ENCODE results near the gene TPCN2. TPM values are rescaled to one million over a fixed set of nuclear protein-coding genes. Genes with fewer than 3 reads are reported as not detected.

The TPCN2 gene
- total RNA-seq, 4 donors from 2014 or later: 27.1 to 36.1 (median 31.3) TPM

DNA sequence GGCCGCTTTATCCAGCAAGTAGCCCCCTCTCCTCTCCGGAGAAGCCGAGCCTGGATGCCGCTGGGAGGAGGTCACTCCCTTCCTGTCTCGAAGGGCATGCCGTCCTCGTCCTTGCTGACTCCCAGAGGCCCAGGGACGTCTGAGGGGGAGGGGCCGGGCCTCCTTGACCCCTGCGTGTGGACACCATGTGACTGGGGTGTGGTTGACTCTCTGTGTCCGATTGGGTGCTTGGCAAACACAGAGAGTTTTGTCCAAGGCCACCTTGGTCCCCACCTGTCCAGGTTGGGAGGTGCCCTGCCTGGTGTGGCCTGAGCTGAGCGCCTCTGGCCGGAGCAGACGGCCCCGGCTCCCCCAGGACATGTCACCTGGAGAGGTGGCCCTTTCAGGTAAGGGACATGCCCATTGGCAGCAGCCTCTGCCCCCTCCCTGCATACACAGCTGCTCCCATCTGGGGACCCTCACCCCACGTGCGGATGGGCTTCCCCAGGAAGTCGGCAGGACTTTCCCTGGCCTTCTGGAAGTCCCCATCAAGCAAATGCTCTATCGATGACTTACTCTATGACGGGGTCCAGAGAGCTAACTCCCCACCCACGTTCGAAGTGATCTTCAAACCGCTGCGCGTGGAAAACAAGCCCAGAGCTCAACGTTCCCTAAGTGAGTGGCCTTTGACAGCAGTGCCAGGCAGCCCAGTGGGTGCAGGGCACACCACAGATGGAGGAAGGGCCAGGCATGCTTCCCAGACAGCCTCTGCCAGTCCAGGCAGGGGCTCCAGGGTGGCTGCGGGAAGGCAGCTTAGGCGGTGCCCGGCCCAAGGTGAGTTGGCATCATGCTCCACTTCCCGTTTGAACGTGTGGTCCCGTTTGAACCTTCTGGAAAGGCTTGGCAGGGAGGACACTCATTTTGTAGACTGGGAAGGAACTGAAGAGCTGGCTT, 106.8 kb downstream of the TPCN2 start, which contains the start of gene SMIM38:
SMIM38 (plus strand) TSS at position 634 of the 933 bp plus-strand sequence. CDS start 1,912 bp downstream, outside the sequence.
- Histone ChIP-seq H3K4me3 (no peak within 1 kb of the TSS), H3K9me3 (no peaks in the 10 kb centered on the region), H3K27ac (peak within 1 kb of the TSS; percentile 73 to 94 (median 84)), H3K4me1 (peaks cover 0 to 67% (median 47%) of the 10 kb centered on the region in 4 donors), H3K36me3 (no peaks in the 10 kb centered on the region), H3K27me3 (no peaks in the 10 kb centered on the region)
- TF ChIP-seq POLR2A (IDR thresholded peaks at IDR 0.05) (peak in 1 of 2 donors; percentile 16), CTCF (IDR thresholded peaks at IDR 0.05) (no peak), EP300 (IDR thresholded peaks at IDR 0.05) (peak in 1 of 2 donors; percentile 68)
- 55 to 59% methylated on average over 28 to 32 of the region's 32 CpGs for WGBS, 2 donors
- DNase-seq (ENCODE audit: low spot score in 2 of 2): no peak

GRCh38 chr11:69156235-69156639, 107.5 kb downstream of the TPCN2 start:
- H3K27me3 ChIP-seq: no peaks in the 10 kb centered on the region
- no peak for DNase-seq (ENCODE audit: low spot score in 2 of 2)
- no peaks in the 10 kb centered on the region for H3K36me3 ChIP-seq
- 64% methylated on average over 13 of the region's 13 CpGs for WGBS, 2 donors
- H3K9me3 ChIP-seq: no peaks in the 10 kb centered on the region
- peak overlapping the region; percentile 73 to 94 (median 84) for H3K27ac ChIP-seq
- H3K4me3 ChIP-seq: no peak overlapping the region
- TF ChIP-seq CTCF (IDR thresholded peaks at IDR 0.05) (no peak), EP300 (IDR thresholded peaks at IDR 0.05) (no peak), POLR2A (IDR thresholded peaks at IDR 0.05) (no peak)
- peaks cover 0 to 67% (median 47%) of the 10 kb centered on the region in 4 donors for H3K4me1 ChIP-seq

GRCh38 chr11:69156673-69157155, 108.0 kb downstream of the TPCN2 start:
- Histone ChIP-seq H3K36me3 (no peaks in the 10 kb centered on the region), H3K4me1 (peaks cover 0 to 67% (median 47%) of the 10 kb centered on the region in 4 donors), H3K27ac (peak overlapping the region; percentile 73 to 94 (median 84)), H3K27me3 (no peaks in the 10 kb centered on the region), H3K4me3 (no peak overlapping the region), H3K9me3 (no peaks in the 10 kb centered on the region)
- 54 to 58% methylated on average over 9 to 15 of the region's 15 CpGs for WGBS, 2 donors
- DNase-seq (ENCODE audit: low spot score in 2 of 2): no peak
- TF ChIP-seq EP300 (IDR thresholded peaks at IDR 0.05) (no peak), POLR2A (IDR thresholded peaks at IDR 0.05) (no peak), CTCF (IDR thresholded peaks at IDR 0.05) (no peak)

GRCh38 chr11:69157156-69157821, 108.6 kb downstream of the TPCN2 start:
- 10 to 21% methylated on average over 20 to 33 of the region's 44 CpGs for WGBS, 2 donors
- H3K27ac ChIP-seq: peak overlapping the region; percentile 73 to 94 (median 84)
- H3K9me3 ChIP-seq: no peaks in the 10 kb centered on the region
- no peak overlapping the region for H3K4me3 ChIP-seq
- peak; percentile 18 to 47 for DNase-seq (ENCODE audit: low spot score in 2 of 2)
- peaks cover 0 to 67% (median 47%) of the 10 kb centered on the region in 4 donors for H3K4me1 ChIP-seq
- H3K36me3 ChIP-seq: no peaks in the 10 kb centered on the region
- TF ChIP-seq EP300 (IDR thresholded peaks at IDR 0.05) (peak; percentile 35 to 95), POLR2A (IDR thresholded peaks at IDR 0.05) (peak; percentile 8 to 42), CTCF (IDR thresholded peaks at IDR 0.05) (peak in 3 of 5 experiments; percentile 10 to 24 (median 16))
- H3K27me3 ChIP-seq: no peaks in the 10 kb centered on the region
